B cell (primary cell): ENCODE data around the gene AMMECR1. TPM values are rescaled to one million over a fixed set of nuclear protein-coding genes. Genes with fewer than 3 reads are reported as not detected.

ENCODE experiments used
- ATAC-seq: fragments of 200-7000 bp; cut with Tn5 transposase; one replicate; pipeline ENCODE4 v1.10.0; 2021; ENCODE audit warnings: low read depth, mild to moderate bottlenecking, moderate number of reproducible peaks, moderate library complexity
- CTCF ChIA-PET: fragments of 350-600 bp; sonication (Branson Sonifier 250); formaldehyde crosslinking; loops from one replicate; lab custom pipeline; 2021; ENCODE audit warnings: antibody characterized with exemption, inconsistent platforms; lab: Charles Lee
- POLR2A ChIA-PET: fragments of 350-600 bp; sonication (Branson Sonifier 250); formaldehyde crosslinking; loops from one replicate; lab custom pipeline; 2021; ENCODE audit warnings: antibody characterized with exemption; lab: Charles Lee
- DNase-seq: peaks from one replicate; pipeline ENCODE4 v3.0.0; 2013
- H2AFZ ChIP-seq: 2 replicates; pipeline ENCODE4 v1.6.1; 2012; ENCODE audit warnings: mild to moderate bottlenecking, low read depth, low read length; ENCODE audit not compliant: insufficient read depth, poor library complexity, severe bottlenecking
- H3K27ac ChIP-seq, 2 donors: 1 replicate in 1 of 2; 2 replicates in 1 of 2; pipeline ENCODE4 v1.5.1; 2012 to 2013; ENCODE audit warnings: low read length in 2 of 2, mild to moderate bottlenecking in 2 of 2, moderate library complexity in 1 of 2
- H3K27me3 ChIP-seq, 4 experiments: fragments of 200-600 bp in 1 of 4; sonication (generic) in 1 of 4; replicated peaks in 1 of 4; 1 replicate in 2 of 4; 2 replicates in 2 of 4; pipeline versions ENCODE4 v1.6.1 to v1.7.0; 2013 to 2016; ENCODE audit warnings: low read length in 3 of 4, mild to moderate bottlenecking in 2 of 4, mixed read lengths in 1 of 4, moderate library complexity in 1 of 4; ENCODE audit not compliant: insufficient read depth in 4 of 4, control insufficient read depth in 3 of 4; ENCODE audit errors: control extremely low read depth in 1 of 4
- H3K36me3 ChIP-seq, 2 experiments: replicated peaks in 1 of 2; 1 replicate in 1 of 2; 2 replicates in 1 of 2; pipeline versions ENCODE4 v1.6.1 to v1.7.1; 2013; ENCODE audit warnings: low read length in 1 of 2; ENCODE audit not compliant: insufficient read depth in 2 of 2, control insufficient read depth in 1 of 2; ENCODE audit errors: control extremely low read depth in 1 of 2, extremely low read depth in 1 of 2
- H3K4me1 ChIP-seq, 2 donors: fragments of 200-600 bp in 1 of 2; sonication (generic) in 1 of 2; 1 replicate in 1 of 2; 2 replicates in 1 of 2; pipeline versions ENCODE4 v1.5.1 to v1.6.1; 2013 to 2017; ENCODE audit warnings: low read length in 2 of 2; ENCODE audit not compliant: control insufficient read depth in 2 of 2, insufficient read depth in 2 of 2
- H3K4me2 ChIP-seq: replicated peaks from 2 replicates; pipeline ENCODE3; 2012; ENCODE audit warnings: mild to moderate bottlenecking, low read depth, low read length; ENCODE audit not compliant: poor library complexity, severe bottlenecking
- H3K4me3 ChIP-seq, 5 experiments: fragments of 200-600 bp in 1 of 5; sonication (generic) in 1 of 5; 1 replicate in 3 of 5; 2 replicates in 2 of 5; pipeline versions ENCODE4 v1.5.1 to v1.7.0; 2011 to 2016; ENCODE audit warnings: low read length in 4 of 5, mild to moderate bottlenecking in 4 of 5, low read depth in 2 of 5, control low read depth in 1 of 5, moderate library complexity in 1 of 5; ENCODE audit not compliant: insufficient read depth in 1 of 5; ENCODE audit errors: control extremely low read depth in 1 of 5, extremely low read depth in 1 of 5
- H3K79me2 ChIP-seq: fragments of 200-600 bp; sonication (generic); one replicate; pipeline ENCODE4 v1.6.0; 2016; ENCODE audit warnings: low read length; ENCODE audit not compliant: control insufficient read depth, insufficient read depth
- H3K9ac ChIP-seq: fragments of 200-600 bp; sonication (generic); 2 replicates; pipeline ENCODE4 v1.6.1; 2017; ENCODE audit warnings: mild to moderate bottlenecking, low read length, moderate library complexity
- H3K9me3 ChIP-seq, 3 donors: one replicate each; pipeline versions ENCODE4 v1.6.1 to v1.7.1; 2013; ENCODE audit warnings: low read length in 2 of 3; ENCODE audit not compliant: control insufficient read depth in 2 of 3, insufficient read depth in 1 of 3; ENCODE audit errors: control extremely low read depth in 1 of 3
- H4K20me1 ChIP-seq: 2 replicates; pipeline ENCODE4 v1.6.0; 2012; ENCODE audit warnings: mild to moderate bottlenecking, low read length; ENCODE audit not compliant: insufficient read depth, control insufficient read depth, poor library complexity, severe bottlenecking
- H3K27ac Mint-ChIP-seq: one replicate; pipeline ENCODE4 v1.8.0; 2021; ENCODE audit warnings: mixed read lengths
- H3K27me3 Mint-ChIP-seq: one replicate; pipeline ENCODE4 v1.8.0; 2021; ENCODE audit warnings: mixed read lengths
- H3K4me1 Mint-ChIP-seq: one replicate; pipeline ENCODE4 v1.8.0; 2021; ENCODE audit warnings: mixed read lengths
- H3K4me3 Mint-ChIP-seq: one replicate; pipeline ENCODE4 v1.8.0; 2021; ENCODE audit warnings: mixed read lengths
- H3K9me3 Mint-ChIP-seq: one replicate; pipeline ENCODE4 v1.8.0; 2022; ENCODE audit warnings: mixed read lengths; ENCODE audit not compliant: insufficient read depth
- EZH2 ChIP-seq: IDR thresholded peaks from 2 replicates; pipeline ENCODE4 v1.6.1; 2012; ENCODE audit warnings: borderline replicate concordance, low read depth, mild to moderate bottlenecking, moderate library complexity, low read length; ENCODE audit not compliant: insufficient read depth, poor library complexity, severe bottlenecking
- WGBS: methylation state at CpG from one replicate; pipeline ENCODE4 v1.1.5; 2013; ENCODE audit warnings: missing lambda C conversion rate; ENCODE audit not compliant: insufficient coverage; 5-methylcytosine and 5-hydroxymethylcytosine counted together
- intact Hi-C: fragments of 100-400 bp; cut with micrococcal nuclease; formaldehyde crosslinking; loops from one replicate; pipeline ENCODE4 v1.10.0; 2022
- polyA plus RNA-seq: library from polyadenylated mRNA; depleted of rRNA; stranded (reverse); fragments of >200 nt; gene quantifications from 2 replicates; pipeline ENCODE4 v1.2.3, GENCODE V29; 2012
- total RNA-seq, 2 donors: library from RNA; stranded (reverse); fragments of 120-200 nt in 1 of 2; gene quantifications; 1 replicate in 1 of 2; 2 replicates in 1 of 2; pipeline versions ENCODE4 v1.2.3 to v1.2.4, GENCODE V29; 2013 to 2022
- TF ChIP-seq, protein P1 (sequence below): fragments of 200-600 bp; IDR thresholded peaks from one replicate; pipeline ENCODE4 v1.8.0; 2022; ENCODE audit warnings: antibody characterized with exemption, mild to moderate bottlenecking

The AMMECR1 gene
- total and polyA plus RNA-seq, 2 donors (not counting 1 experiment from before 2014, with no cell fraction given): 5.7 to 12.7 TPM

DNA sequence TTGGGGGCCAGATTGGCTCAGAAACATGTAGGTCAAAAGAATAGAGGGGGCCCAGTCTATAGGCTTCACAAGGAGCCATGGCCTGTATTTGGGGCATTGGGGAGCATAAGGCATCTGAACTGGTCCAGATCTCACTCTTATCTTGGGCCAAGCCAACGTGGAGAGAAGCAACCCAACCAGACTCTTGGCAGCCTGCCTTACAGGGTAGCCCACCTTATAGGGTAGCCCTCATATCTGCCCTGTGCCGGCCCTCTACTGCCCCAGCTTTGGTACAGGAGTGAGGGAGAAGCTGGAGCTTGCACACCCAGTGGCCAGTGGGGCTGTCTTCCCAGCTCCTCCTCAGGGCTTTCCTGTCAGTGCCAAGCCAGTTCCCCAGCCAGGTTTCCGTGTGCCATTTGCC is 142.2 kb downstream of the AMMECR1 start:
- no peak overlapping the region for H3K9ac ChIP-seq
- H3K9me3 ChIP-seq: peaks cover 0 to 6% (median 0%) of the 10 kb centered on the region in 3 donors
- no peak overlapping the region for H3K27ac ChIP-seq
- H3K79me2 ChIP-seq: peaks cover 3% of the 10 kb centered on the region
- no peak overlapping the region for H2AFZ ChIP-seq
- DNase-seq: no peak
- H3K4me3 ChIP-seq: no peak overlapping the region
- H3K27me3 Mint-ChIP-seq: no peaks in the 10 kb centered on the region
- peaks cover 20% of the 10 kb centered on the region for H3K4me1 Mint-ChIP-seq
- no peak overlapping the region for H3K4me2 ChIP-seq
- intact Hi-C loops: no loop called here
- POLR2A ChIA-PET: no interaction called here
- no peak for ATAC-seq
- no peaks in the 10 kb centered on the region for H4K20me1 ChIP-seq
- peaks cover 12 to 22% of the 10 kb centered on the region in 2 donors for H3K4me1 ChIP-seq
- H3K4me3 Mint-ChIP-seq: no peak overlapping the region
- peaks cover 0 to 2% of the 10 kb centered on the region in 2 experiments for H3K36me3 ChIP-seq
- CTCF ChIA-PET: no interaction called here
- H3K27ac Mint-ChIP-seq: no peak overlapping the region
- no peaks in the 10 kb centered on the region for H3K9me3 Mint-ChIP-seq
- TF ChIP-seq, protein P1, sequence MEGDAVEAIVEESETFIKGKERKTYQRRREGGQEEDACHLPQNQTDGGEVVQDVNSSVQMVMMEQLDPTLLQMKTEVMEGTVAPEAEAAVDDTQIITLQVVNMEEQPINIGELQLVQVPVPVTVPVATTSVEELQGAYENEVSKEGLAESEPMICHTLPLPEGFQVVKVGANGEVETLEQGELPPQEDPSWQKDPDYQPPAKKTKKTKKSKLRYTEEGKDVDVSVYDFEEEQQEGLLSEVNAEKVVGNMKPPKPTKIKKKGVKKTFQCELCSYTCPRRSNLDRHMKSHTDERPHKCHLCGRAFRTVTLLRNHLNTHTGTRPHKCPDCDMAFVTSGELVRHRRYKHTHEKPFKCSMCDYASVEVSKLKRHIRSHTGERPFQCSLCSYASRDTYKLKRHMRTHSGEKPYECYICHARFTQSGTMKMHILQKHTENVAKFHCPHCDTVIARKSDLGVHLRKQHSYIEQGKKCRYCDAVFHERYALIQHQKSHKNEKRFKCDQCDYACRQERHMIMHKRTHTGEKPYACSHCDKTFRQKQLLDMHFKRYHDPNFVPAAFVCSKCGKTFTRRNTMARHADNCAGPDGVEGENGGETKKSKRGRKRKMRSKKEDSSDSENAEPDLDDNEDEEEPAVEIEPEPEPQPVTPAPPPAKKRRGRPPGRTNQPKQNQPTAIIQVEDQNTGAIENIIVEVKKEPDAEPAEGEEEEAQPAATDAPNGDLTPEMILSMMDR: no peak
- TF ChIP-seq EZH2: no peak
- no CpG with 5 or more reads among the region's 3 CpGs for WGBS
- H3K27me3 ChIP-seq: no peaks in the 10 kb centered on the region

DNA sequence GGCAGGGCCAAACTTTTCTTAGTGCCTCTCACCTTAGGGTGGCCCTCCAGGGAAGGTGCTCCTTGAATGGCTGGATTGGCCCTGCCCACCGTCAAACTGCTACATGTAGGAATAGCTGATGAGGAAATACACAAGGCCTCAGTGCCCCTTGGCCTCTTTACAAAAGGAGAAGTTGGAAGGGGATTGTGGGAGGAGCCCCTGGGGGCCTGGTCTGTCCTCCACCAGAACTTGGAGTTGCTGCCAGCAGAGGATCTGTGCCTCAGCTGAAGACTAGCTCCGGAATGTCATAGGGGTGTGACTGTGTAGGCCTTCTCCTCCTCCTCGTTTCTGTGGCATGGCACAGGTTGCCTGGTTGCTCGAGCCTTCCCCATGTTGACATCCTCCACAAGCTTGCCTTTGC is 142.7 kb downstream of the AMMECR1 start:
- ATAC-seq: no peak
- intact Hi-C loops: no loop called here
- H3K79me2 ChIP-seq: peaks cover 3% of the 10 kb centered on the region
- no peak overlapping the region for H3K4me3 Mint-ChIP-seq
- TF ChIP-seq, protein P1: no peak
- no peak for TF ChIP-seq EZH2
- ChIA-PET CTCF (no interaction called here), POLR2A (no interaction called here)
- no peak overlapping the region for H3K27ac Mint-ChIP-seq
- H3K4me3 ChIP-seq: no peak overlapping the region
- 100% methylated on average over 1 of the region's 4 CpGs for WGBS
- H3K9me3 ChIP-seq: peaks cover 0 to 6% (median 0%) of the 10 kb centered on the region in 3 donors
- H3K9ac ChIP-seq: no peak overlapping the region
- no peaks in the 10 kb centered on the region for H3K27me3 Mint-ChIP-seq
- no peaks in the 10 kb centered on the region for H4K20me1 ChIP-seq
- no peak overlapping the region for H3K27ac ChIP-seq
- peaks cover 12 to 22% of the 10 kb centered on the region in 2 donors for H3K4me1 ChIP-seq
- peaks cover 20% of the 10 kb centered on the region for H3K4me1 Mint-ChIP-seq
- no peak overlapping the region for H3K4me2 ChIP-seq
- DNase-seq: no peak
- no peaks in the 10 kb centered on the region for H3K27me3 ChIP-seq
- H2AFZ ChIP-seq: no peak overlapping the region
- no peaks in the 10 kb centered on the region for H3K9me3 Mint-ChIP-seq
- H3K36me3 ChIP-seq: peaks cover 0 to 2% of the 10 kb centered on the region in 2 experiments
